ENCODE measurements around the gene DHTKD1.

GRCh38 chr10:12062754-12063482 is 5.8 kb upstream of the DHTKD1 start:
- TF ChIP-seq CTCF (conservative IDR thresholded peaks at IDR 0.05; ENCODE audit: low read length) = no peak
- TF ChIP-seq EZH2phosphoT487 (IDR thresholded peaks at IDR 0.05; ENCODE audit: borderline replicate concordance, low read depth, low read length) = no peak

All from OCI-LY7 (cell line).